ENCODE data around the gene NHLRC4. TPM values are rescaled to one million over a fixed set of nuclear protein-coding genes. Genes with fewer than 3 reads are reported as not detected.

Gene NHLRC4
- total RNA-seq, 1 experiment from 2014 or later, result 0.44 TPM

DNA sequence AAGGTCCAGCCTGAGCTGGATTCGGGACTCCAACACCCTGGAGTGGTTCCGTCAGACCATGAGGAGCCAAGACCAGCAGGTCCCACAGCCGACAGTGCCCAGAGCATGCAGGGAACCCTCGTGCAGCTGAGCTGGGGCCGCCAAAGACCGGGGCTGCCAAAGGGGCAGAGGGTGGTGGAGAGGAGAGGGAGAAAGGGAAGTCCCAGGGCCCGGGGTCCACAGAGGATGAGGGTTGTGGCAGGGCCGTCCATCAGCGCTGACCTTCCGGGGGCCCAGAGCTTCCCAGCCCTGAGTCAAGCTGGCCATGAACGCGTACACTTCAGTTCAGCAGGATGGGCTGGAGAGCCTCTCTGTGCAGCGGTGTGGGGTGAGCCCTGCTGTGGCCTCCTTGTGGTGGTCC is 46.0 kb upstream of the NHLRC4 start:
- intact Hi-C loops (cut with micrococcal nuclease), result loop anchor here (10.0 kb wide), 1 partner anchor 64 kb away; no protein-coding TSS in a partner anchor
- Histone ChIP-seq H3K79me2 (ENCODE audit: low read length) (peaks cover 13% of the 10 kb centered on the region; the same call in 1 of the 2 replicates), H3K27ac (ENCODE audit: low read length) (no peak overlapping the region), H3K9me3 (ENCODE audit: low read length) (no peaks in the 10 kb centered on the region), H4K20me1 (ENCODE audit: low read length) (no peaks in the 10 kb centered on the region), H3K4me1 (ENCODE audit: insufficient read depth, low read length) (peaks cover 10% of the 10 kb centered on the region), H3K9me2 (replicated peaks; ENCODE audit: low read length) (no peaks in the 10 kb centered on the region), H3K36me3 (ENCODE audit: low read depth, low read length) (no peaks in the 10 kb centered on the region), H3K4me2 (ENCODE audit: low read length) (no peak overlapping the region), H3F3A (ENCODE audit: low read length, unreplicated experiment) (no peaks in the 10 kb centered on the region), H2AFZ (ENCODE audit: low read length) (no peak overlapping the region), H3K27me3 (ENCODE audit: low read length) (no peaks in the 10 kb centered on the region), H3K4me3 (ENCODE audit: low read length) (no peak overlapping the region), H3K9ac (ENCODE audit: low read length) (no peak overlapping the region)
- ATAC-seq (no peak), DNase-seq (no peak)
- BruUV-seq (replicated peaks), result TSS peak; percentile 40
- POLR2A ChIA-PET (ENCODE audit: unreplicated experiment), result no interaction called here
- TF ChIP-seq, protein P1, sequence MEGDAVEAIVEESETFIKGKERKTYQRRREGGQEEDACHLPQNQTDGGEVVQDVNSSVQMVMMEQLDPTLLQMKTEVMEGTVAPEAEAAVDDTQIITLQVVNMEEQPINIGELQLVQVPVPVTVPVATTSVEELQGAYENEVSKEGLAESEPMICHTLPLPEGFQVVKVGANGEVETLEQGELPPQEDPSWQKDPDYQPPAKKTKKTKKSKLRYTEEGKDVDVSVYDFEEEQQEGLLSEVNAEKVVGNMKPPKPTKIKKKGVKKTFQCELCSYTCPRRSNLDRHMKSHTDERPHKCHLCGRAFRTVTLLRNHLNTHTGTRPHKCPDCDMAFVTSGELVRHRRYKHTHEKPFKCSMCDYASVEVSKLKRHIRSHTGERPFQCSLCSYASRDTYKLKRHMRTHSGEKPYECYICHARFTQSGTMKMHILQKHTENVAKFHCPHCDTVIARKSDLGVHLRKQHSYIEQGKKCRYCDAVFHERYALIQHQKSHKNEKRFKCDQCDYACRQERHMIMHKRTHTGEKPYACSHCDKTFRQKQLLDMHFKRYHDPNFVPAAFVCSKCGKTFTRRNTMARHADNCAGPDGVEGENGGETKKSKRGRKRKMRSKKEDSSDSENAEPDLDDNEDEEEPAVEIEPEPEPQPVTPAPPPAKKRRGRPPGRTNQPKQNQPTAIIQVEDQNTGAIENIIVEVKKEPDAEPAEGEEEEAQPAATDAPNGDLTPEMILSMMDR (conservative IDR thresholded peaks at IDR 0.05; ENCODE audit: low read depth, low read length), result no peak
- no peak for TF ChIP-seq EZH2phosphoT487 (IDR thresholded peaks at IDR 0.05; ENCODE audit: borderline replicate concordance, low read length)
- TF ChIP-seq EZH2 (IDR thresholded peaks at IDR 0.05; ENCODE audit: low read length, unreplicated experiment), result no peak
- CTCF ChIA-PET, result no interaction called here

DNA sequence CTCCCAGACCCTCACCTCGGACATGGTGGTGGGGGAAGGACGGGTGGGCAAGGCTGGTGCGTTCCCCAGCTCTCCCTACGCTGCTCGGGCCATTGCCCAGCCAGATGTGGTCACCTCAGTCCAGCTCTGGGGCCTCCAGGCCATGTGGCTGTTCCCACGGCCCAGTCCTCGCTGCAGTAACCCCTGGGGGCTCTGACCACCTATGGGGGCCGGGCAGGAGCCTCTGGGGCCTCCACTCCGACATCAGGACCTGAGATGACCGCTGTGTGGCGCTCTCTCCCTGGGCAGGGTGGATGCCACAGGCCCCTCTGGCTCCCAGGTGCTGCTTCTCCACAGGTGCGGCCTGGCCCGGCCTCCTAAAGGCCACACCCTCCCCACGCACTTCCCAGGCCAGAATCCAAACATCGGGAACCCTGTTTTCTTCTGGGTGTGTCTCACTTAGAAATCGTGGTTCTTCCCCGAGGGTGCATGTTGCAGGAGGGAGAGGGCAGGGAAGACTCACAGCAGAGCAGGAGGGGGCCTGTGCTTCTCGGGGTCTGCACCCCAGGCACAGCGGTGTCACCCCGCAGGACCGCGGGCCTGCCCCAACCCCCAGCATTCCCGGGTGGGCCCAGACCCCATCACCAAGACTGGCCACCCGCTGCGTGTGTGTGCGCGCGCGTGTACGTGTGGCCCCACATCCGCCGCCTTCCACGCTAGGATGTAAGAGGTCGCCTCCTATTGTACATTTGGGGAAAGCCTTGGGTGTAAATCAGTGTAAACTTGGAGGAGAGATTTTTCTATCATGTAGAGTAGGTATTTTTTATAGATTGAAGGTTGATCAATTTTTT is 45.2 kb upstream of the NHLRC4 start:
- ChIA-PET POLR2A (ENCODE audit: unreplicated experiment) (no interaction called here), CTCF (no interaction called here)
- Histone ChIP-seq H3F3A (ENCODE audit: low read length, unreplicated experiment) (no peaks in the 10 kb centered on the region), H2AFZ (ENCODE audit: low read length) (no peak overlapping the region), H3K9ac (ENCODE audit: low read length) (no peak overlapping the region), H3K4me2 (ENCODE audit: low read length) (no peak overlapping the region), H3K27ac (ENCODE audit: low read length) (no peak overlapping the region), H4K20me1 (ENCODE audit: low read length) (no peaks in the 10 kb centered on the region), H3K4me1 (ENCODE audit: insufficient read depth, low read length) (peaks cover 17% of the 10 kb centered on the region), H3K79me2 (ENCODE audit: low read length) (peaks cover 20% of the 10 kb centered on the region), H3K36me3 (ENCODE audit: low read depth, low read length) (no peaks in the 10 kb centered on the region), H3K9me3 (ENCODE audit: low read length) (no peaks in the 10 kb centered on the region), H3K27me3 (ENCODE audit: low read length) (no peaks in the 10 kb centered on the region), H3K4me3 (ENCODE audit: low read length) (no peak overlapping the region), H3K9me2 (replicated peaks; ENCODE audit: low read length) (no peaks in the 10 kb centered on the region)
- intact Hi-C loops (cut with micrococcal nuclease), result loop anchor here (10.0 kb wide), 1 partner anchor 63 kb away; no protein-coding TSS in a partner anchor
- ATAC-seq (no peak), DNase-seq (no peak)
- TF ChIP-seq EZH2phosphoT487 (IDR thresholded peaks at IDR 0.05; ENCODE audit: borderline replicate concordance, low read length), result no peak
- TF ChIP-seq EZH2 (IDR thresholded peaks at IDR 0.05; ENCODE audit: low read length, unreplicated experiment), result no peak
- TF ChIP-seq, protein P1 (conservative IDR thresholded peaks at IDR 0.05; ENCODE audit: low read depth, low read length), result 0 out of 2 replicates have a peak, but pooled peaks have one; percentile 24
- BruUV-seq (replicated peaks), result no TSS peak

Measured in PC-3 (cell line).